ENCODE measurements around the gene MRPS18B. TPM values are rescaled to one million over a fixed set of nuclear protein-coding genes. Genes with fewer than 3 reads are reported as not detected.

MRPS18B gene
- total RNA-seq, 4 donors from 2014 or later = 35.7 to 67.4 (median 43.0) TPM

DNA sequence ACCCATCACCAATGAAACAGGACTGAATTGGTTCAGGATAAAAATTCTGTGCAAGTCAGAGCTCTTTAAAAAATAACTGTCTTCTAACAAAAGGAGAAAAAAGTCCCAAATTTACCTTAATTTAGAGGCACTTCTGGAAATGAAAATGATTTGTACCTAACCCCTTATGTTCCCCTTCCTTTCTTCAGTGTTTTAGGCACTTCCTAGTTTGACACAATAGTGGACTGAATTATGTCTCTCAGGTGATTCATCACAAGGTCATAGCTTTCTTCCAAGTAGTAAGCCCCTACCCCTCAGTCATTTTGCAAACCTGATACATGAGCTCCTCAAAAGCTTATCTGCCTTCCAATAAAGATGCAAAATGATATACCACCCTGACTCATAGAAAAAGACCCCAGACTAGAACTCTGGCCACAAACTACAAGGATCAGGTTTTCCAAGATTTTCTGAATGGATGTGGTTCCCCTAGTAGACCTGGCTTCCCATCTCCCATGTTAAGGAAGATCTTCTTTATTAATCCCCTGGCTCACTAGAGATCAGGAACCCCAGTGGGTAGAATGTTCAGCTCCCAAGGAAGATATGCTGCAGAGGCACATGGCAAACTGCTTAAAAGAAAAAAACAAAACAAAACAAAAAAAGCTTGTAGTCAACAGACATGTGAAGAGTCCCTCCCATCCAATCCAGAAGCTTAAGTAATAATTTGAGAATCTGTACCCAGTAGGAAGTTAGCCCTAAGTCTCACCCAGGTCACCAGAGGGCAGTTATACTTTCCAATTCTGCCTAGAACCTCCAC, 4.2 kb upstream of the MRPS18B start:
- ATAC-seq (ENCODE audit: low FRiP score) (no peak), DNase-seq (ENCODE audit: low spot score) (no peak)
- no peak for TF ChIP-seq CTCF (IDR thresholded peaks at IDR 0.05)

GRCh38 chr6:30614044-30614842, 3.4 kb upstream of the MRPS18B start:
- no peak for TF ChIP-seq CTCF (IDR thresholded peaks at IDR 0.05)
- no peak for DNase-seq (ENCODE audit: low spot score)
- ATAC-seq (ENCODE audit: low FRiP score) = no peak

- TF ChIP-seq CTCF (IDR thresholded peaks at IDR 0.05) = no peak
- ATAC-seq (ENCODE audit: low FRiP score) (peak; percentile 58), DNase-seq (ENCODE audit: low spot score) (no peak)
These were observed 2.8 kb upstream of the MRPS18B start for GRCh38 chr6:30614843-30615218.

- no peak for TF ChIP-seq CTCF (IDR thresholded peaks at IDR 0.05)
- no peak for DNase-seq (ENCODE audit: low spot score)
- ATAC-seq (ENCODE audit: low FRiP score) = no peak
These were observed 2.3 kb upstream of the MRPS18B start for GRCh38 chr6:30615219-30615957.

DNA sequence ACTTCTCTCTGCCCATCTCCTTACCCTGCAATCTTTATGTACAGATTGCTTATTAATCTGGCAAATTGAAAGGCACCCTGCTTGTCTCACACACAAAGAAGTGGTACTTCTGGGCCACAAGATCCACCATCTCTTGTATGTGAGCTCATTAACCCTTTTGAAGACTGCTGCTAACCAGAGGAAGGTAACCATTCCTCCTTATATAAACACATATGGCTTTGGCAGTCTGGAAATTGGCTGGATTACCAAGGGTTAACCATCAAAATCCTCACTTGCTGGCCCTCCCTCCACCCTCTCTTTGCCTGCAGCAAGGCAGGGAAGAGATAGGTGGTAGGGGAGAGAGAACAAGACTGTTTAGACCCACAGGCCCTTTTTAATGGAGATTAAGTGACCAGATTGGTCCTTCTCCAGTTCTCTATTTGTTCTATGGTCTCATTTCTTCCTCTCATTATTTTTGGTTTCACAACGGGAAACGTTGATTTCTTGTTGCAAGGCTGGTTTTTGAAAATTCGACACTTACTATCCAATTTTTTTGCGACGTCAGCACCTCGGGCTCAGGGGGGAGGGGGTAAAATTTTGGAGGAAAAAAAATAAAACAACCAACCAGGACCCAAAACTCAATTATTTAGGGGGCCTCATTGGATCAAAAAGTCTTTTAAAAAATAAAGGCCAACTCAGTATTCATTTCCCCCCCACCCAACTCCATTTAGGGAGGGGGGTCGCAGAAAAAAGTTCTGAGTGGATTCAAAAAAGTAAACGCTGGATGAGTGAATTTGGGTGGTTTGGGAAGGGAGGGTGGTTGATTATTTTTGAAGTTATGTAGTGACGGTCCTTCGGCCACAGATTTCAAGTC, 1.5 kb upstream of the MRPS18B start:
- no peak for TF ChIP-seq CTCF (IDR thresholded peaks at IDR 0.05)
- ATAC-seq (ENCODE audit: low FRiP score) = no peak
- no peak for DNase-seq (ENCODE audit: low spot score)

GRCh38 chr6:30616811-30617564, 652 bp upstream of the MRPS18B start, which contains the start of gene PPP1R10:
Gene PPP1R10, minus strand, starts transcription at chr6:30617243. Its CDS starts 7,299 bp downstream, at chr6:30609944.
- DNase-seq (ENCODE audit: low spot score) (peak; percentile 89), ATAC-seq (ENCODE audit: low FRiP score) (peak; percentile 91)
- TF ChIP-seq CTCF (IDR thresholded peaks at IDR 0.05) = no peak

All from omental fat pad (tissue), 4 donors.